Ecto neural progenitor cell (in vitro differentiated cells): ENCODE results near the gene RIPOR3.
"Not testable (repeated sequence)": the region's sequence is repeated elsewhere in the genome, so short reads cannot be mapped to it uniquely, and the experiment has no call there.

Experiments
- DNase-seq: peaks from one replicate; pipeline ENCODE4 v3.0.0-alpha.2; 2018; ENCODE audit warnings: low spot score

Gene RIPOR3

GRCh38 chr20:50607850-50608749, 83.2 kb downstream of the RIPOR3 start:
- no peak for DNase-seq

GRCh38 chr20:50607436-50607835, 83.9 kb downstream of the RIPOR3 start:
- no peak for DNase-seq

GRCh38 chr20:50605136-50605535, 86.2 kb downstream of the RIPOR3 start:
- DNase-seq: no peak

DNA sequence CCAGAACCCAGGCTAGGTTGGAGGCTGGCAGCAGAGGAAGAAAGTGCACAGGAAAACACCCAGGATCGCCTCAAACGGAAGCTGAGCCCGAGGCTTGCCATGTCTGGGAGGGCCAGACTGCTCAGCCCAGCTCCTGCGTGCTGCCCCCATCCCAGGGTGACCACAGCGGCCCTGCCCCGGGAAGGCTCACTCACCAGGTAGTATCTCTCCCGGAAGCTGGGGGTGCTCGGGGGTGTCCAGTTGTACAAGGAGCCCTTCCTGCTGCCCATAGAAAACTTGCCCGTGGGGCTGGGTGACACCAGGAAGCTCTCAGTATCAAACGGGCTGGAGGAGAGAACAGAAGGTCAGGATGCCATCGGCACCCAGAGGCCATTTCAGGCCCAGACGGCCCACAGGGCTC, 86.9 kb downstream of the RIPOR3 start:
- DNase-seq: no peak

GRCh38 chr20:50602432-50603088, 88.8 kb downstream of the RIPOR3 start:
- no peak for DNase-seq

GRCh38 chr20:50601511-50602431, 89.6 kb downstream of the RIPOR3 start:
- DNase-seq: no peak

- no peak for DNase-seq
These were observed 91.0 kb downstream of the RIPOR3 start for GRCh38 chr20:50600281-50600895.

DNA sequence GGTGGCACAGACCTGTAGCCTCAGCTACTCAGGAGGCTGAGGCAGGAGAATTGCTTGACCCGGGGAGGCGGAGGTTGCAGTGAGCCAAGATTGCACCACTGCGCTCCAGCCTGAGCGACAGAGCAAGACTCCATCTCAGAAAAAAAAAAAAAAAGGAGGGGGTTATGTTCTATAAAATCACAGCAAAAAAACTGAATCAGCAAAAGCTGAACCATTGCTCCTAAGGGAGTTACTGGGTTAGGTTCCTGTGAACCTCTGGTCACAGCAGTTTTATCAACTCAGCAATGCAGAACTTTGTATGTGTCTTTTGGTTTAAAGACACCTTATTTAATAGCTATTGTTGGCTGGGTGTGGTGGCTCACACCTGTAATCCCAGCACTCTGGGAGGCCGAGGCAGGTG, 92.6 kb downstream of the RIPOR3 start:
- not testable (repeated sequence) for DNase-seq

- no peak for DNase-seq
These were observed 93.3 kb downstream of the RIPOR3 start for GRCh38 chr20:50598074-50598473.

DNA sequence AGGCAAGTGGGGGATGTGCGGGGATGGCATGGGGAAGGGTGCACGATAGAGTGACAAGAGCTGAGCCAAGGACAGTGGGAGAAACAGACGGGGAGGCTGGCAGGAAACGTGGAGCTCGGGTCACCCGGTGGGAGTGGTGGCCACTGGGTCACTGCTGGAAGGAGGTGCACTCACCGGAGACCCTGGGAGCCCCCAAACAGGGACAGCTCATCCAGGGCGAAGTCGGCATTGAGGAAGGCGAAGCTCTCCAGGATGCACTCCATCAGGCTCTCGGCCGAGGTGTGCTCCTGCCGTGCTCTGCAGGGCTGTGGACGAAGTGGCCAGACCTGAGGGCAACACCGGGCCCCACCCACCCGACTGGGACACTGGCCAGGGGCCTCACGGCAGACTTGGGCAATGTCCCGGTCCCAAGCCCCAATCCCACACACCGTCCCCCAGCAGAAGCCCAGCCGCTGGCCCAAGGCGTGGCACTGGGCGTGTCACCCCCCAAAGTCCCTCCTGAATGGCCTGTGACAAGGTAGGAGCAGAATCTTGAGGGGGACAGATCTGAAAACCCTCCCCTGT, 93.9 kb downstream of the RIPOR3 start:
- DNase-seq: no peak

DNA sequence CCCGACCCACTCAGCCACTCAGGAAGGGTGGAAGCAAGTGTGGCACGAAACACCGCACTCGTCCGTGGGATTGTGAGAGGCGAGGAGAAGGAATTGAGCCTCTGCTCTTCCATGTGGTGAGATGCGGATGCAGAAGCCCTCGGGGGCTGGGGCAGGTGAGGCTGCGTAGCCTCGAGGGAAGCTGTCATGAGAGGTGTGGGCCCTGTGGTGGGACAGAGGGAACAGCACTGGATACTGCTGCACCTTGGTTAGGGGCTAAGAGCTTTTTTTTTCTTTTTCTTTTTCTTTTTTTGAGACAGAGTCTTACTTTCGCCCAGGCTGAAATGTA, 94.7 kb downstream of the RIPOR3 start:
- no peak for DNase-seq

DNA sequence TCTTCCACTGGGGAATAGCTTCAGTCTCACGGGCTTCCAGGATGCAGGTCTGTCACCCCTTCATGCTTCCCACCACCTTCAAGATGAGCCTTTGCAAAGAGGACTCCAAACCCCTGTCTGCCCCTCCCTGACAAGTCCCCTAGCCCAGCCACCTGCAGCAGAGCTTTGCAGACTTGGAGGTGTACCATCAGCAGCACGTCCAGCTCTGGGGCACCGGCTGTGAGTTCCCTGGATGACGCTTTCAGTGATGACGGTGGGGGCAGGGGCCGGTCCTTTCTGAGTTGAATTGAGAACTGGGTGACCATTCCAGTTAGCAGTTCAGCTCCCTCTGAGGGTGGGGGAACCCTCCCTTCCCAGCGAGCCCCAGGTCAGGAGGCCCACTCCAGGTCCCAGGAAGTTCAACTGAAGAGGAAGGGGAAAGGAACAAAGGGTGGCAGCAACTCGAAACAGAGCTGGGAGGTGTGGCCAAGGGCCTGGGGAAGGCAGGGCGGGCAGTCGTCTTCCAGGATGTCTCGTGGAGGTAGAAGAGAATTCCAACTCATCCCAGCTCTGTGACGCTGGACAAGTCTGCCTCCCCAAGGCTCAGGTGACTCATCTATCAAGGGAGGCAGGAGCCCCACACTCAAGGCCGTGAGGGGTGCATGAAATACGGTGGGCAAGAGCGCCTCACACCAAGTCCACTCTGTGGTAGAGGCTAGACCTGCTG, 95.2 kb downstream of the RIPOR3 start:
- DNase-seq: no peak

- no peak for DNase-seq
These were observed 95.9 kb downstream of the RIPOR3 start for GRCh38 chr20:50595433-50595895.

DNA sequence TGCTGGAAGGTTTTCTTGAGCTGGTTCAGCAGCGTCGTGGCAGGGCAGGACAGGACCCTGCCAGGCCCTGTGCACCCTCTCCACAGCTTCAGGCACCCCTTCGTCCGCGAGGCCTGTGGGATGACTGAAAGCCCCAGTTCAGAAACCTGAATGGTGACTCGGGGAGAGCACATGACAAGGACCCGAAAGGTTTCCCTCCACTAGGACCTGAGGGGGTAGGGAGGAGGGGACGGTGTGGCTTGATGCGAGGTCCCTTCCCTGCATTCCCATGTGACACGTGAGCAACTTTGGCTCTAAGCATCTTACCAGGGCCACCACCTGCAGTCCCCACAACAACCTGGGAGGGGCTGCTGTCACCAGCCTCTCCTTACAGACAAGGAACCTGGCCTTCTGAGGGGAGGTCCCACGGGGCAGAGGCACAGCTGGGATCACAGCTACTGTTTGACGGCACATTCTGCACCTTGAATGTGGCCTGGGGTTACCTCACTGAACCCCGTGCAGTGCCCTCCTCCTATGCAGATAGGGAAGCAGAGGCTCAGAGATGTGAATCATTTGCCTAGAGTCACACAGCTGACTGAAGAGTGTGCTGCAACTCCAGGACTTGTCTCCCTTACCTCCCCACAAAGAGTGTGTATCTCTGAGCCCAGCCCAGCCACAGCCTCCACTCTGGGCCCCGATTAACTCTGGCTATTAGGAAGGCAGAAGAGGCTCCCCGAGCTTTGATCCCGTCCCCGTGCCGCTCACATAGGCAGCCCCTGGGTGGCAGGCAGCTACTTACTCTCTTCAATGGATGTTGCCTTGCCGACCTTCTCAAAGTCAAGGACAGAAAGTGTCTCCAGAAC, 96.5 kb downstream of the RIPOR3 start:
- no peak for DNase-seq

DNA sequence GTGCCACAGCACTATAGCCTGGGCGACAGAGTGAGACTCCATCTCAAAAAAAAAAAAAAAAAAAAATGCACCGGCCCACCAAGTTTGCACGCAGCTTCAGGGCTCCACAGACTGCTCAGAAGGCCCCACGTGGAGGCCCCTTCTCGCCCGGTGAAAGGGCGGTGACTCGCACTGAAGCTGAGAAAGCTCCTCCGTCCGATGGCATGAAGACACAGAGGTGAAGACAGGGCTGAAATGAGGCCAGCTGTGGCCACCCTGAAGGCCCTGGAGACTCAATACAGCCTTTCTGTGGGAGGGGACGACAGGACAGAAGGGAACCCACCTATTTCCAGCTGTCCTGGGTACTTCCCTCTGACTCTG, 97.1 kb downstream of the RIPOR3 start:
- no peak for DNase-seq

DNA sequence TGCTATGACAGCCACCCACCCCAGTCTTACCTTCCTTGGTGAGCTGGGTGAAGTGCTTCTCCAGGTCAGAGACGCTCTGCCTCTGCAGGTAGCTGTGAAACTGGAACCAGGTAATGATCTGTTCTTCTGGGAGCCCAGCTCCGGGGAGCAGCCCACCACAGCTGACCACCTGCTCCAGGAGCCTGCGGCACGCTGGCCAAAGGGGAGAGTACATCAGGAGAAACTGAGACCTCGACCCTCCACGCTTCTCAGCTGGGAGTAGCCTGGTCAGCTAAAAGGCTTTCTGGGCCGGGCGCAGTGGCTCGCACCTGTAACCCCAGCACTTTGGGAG, 98.4 kb downstream of the RIPOR3 start:
- no peak for DNase-seq

- DNase-seq: no peak
These were observed 98.9 kb downstream of the RIPOR3 start for GRCh38 chr20:50592282-50593004.

GRCh38 chr20:50591233-50591852, 100.0 kb downstream of the RIPOR3 start:
- no peak for DNase-seq

GRCh38 chr20:50590348-50590664, 101.0 kb downstream of the RIPOR3 start:
- no peak for DNase-seq
